Lung (tissue), 12 donors: ENCODE results near the gene GABBR2. TPM values are rescaled to one million over a fixed set of nuclear protein-coding genes. Genes with fewer than 3 reads are reported as not detected.

Experiments used
- ATAC-seq: fragments of 200-7000 bp; cut with Tn5 transposase; one replicate; pipeline ENCODE4 v1.9.1; 2020; ENCODE audit warnings: moderate number of reproducible peaks; ENCODE audit not compliant: insufficient read depth, low FRiP score
- DNase-seq, 3 donors: peaks; one replicate each; pipeline ENCODE4 v3.0.0-alpha.2; 2013 to 2017
- H3K27ac ChIP-seq, 2 donors: one replicate each; pipeline ENCODE4 v1.5.1; 2013; ENCODE audit warnings: mild to moderate bottlenecking in 2 of 2, moderate library complexity in 2 of 2, control low read depth in 1 of 2, inconsistent platforms in 1 of 2, low read depth in 1 of 2, low read length in 1 of 2
- H3K27me3 ChIP-seq, 3 donors: one replicate each; pipeline ENCODE4 v1.5.1; 2013; ENCODE audit warnings: low read length in 2 of 3; ENCODE audit not compliant: control insufficient read depth in 3 of 3, insufficient read depth in 3 of 3
- H3K36me3 ChIP-seq, 4 donors: one replicate each; pipeline ENCODE4 v1.5.1; 2013; ENCODE audit warnings: low read length in 4 of 4, mild to moderate bottlenecking in 1 of 4, moderate library complexity in 1 of 4; ENCODE audit not compliant: control insufficient read depth in 4 of 4, insufficient read depth in 4 of 4
- H3K4me1 ChIP-seq, 5 donors: one replicate each; pipeline ENCODE4 v1.5.1; 2013; ENCODE audit warnings: low read length in 5 of 5, mild to moderate bottlenecking in 2 of 5, moderate library complexity in 1 of 5; ENCODE audit not compliant: control insufficient read depth in 5 of 5, insufficient read depth in 5 of 5
- H3K4me3 ChIP-seq: one replicate; pipeline ENCODE4 v1.5.1; 2013; ENCODE audit warnings: mild to moderate bottlenecking, control low read depth, moderate library complexity
- H3K9ac ChIP-seq, 2 donors: one replicate each; pipeline ENCODE4 v1.5.1; 2013; ENCODE audit warnings: low read length in 2 of 2, control low read depth in 1 of 2; ENCODE audit not compliant: insufficient read depth in 1 of 2
- H3K9me3 ChIP-seq, 4 donors: one replicate each; pipeline ENCODE4 v1.5.1; 2013; ENCODE audit warnings: low read length in 3 of 4, mild to moderate bottlenecking in 1 of 4, moderate library complexity in 1 of 4; ENCODE audit not compliant: control insufficient read depth in 4 of 4, insufficient read depth in 3 of 4
- CTCF ChIP-seq: IDR thresholded peaks from 2 replicates; pipeline ENCODE4 v1.5.1; 2012; ENCODE audit warnings: mild to moderate bottlenecking; ENCODE audit errors: control extremely low read depth, extremely low read depth
- WGBS, 2 donors: extraction: QIAGEN DNeasy Blood & Tissue Kit; methylation state at CpG; one replicate each; pipeline ENCODE4 v1.1.7; 2013; 5-methylcytosine and 5-hydroxymethylcytosine counted together
- polyA plus RNA-seq, 2 donors: library from polyadenylated mRNA; stranded (reverse); fragments of 200-250 nt; gene quantifications; one replicate each; pipeline ENCODE4 v1.2.1, GENCODE V29; 2013
- total RNA-seq, 2 donors: library from RNA; depleted of rRNA in 1 of 2; stranded (reverse); fragments of >200 nt in 1 of 2; gene quantifications; one replicate each; pipeline ENCODE4 v1.2.1, GENCODE V29; 2014 to 2021
- donor health status: control.
- donor health status: control.
- donor health status: Bipolar disorder and iron deficiency.
- donor health status: healthy.
- donor health status: DM: yes; HTN: yes; CAD: no.

Gene GABBR2
- total and polyA plus RNA-seq, 4 donors, result 0.40 to 1.8 (median 0.64) TPM

- H3K27ac ChIP-seq, result no peak overlapping the region
- 89 to 93% methylated on average over 7 of the region's 7 CpGs for WGBS, 2 donors
- DNase-seq, result no peak
- H3K36me3 ChIP-seq, result no peaks in the 10 kb centered on the region
- TF ChIP-seq CTCF, result no peak
- H3K27me3 ChIP-seq, result peaks cover 0 to 2% (median 0%) of the 10 kb centered on the region in 3 donors
- ATAC-seq, result no peak
- H3K9ac ChIP-seq, result no peak overlapping the region
- no peak overlapping the region for H3K4me3 ChIP-seq
- H3K4me1 ChIP-seq, result no peaks in the 10 kb centered on the region
- peaks cover 0 to 3% (median 0%) of the 10 kb centered on the region in 4 donors for H3K9me3 ChIP-seq
Measured at GRCh38 chr9:98529841-98530240, 178.9 kb downstream of the GABBR2 start.

- H3K4me3 ChIP-seq, result no peak overlapping the region
- peaks cover 0 to 2% (median 0%) of the 10 kb centered on the region in 4 donors for H3K9me3 ChIP-seq
- no peak for ATAC-seq
- 49 to 58% methylated on average over 5 of the region's 5 CpGs for WGBS, 2 donors
- no peaks in the 10 kb centered on the region for H3K4me1 ChIP-seq
- no peak overlapping the region for H3K27ac ChIP-seq
- TF ChIP-seq CTCF, result no peak
- peaks cover 0 to 2% (median 0%) of the 10 kb centered on the region in 3 donors for H3K27me3 ChIP-seq
- DNase-seq, result no peak
- no peaks in the 10 kb centered on the region for H3K36me3 ChIP-seq
- no peak overlapping the region for H3K9ac ChIP-seq
Measured at GRCh38 chr9:98523231-98523901, 185.4 kb downstream of the GABBR2 start.

DNA sequence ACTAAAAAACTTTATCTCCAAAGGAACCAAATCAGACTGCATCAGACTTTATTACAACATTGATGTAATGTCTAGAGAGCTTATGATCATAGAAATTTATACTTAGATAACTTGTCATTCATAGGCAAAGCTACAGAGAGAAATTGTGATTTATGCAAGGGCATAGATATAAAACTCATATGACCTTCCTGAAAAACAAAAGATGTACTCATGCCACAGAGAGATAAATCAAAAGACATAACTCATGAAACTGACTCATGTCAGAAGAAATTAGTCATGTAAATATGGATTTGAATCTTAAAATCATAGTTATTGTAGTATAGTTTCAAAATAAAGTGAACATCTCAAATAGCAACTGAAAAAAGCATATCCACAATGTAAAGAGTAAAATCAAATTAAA lies 186.2 kb downstream of the GABBR2 start:
- Histone ChIP-seq H3K9ac (no peak overlapping the region), H3K4me3 (no peak overlapping the region), H3K27me3 (peaks cover 0 to 2% (median 0%) of the 10 kb centered on the region in 3 donors), H3K36me3 (no peaks in the 10 kb centered on the region), H3K9me3 (peaks cover 0 to 2% (median 0%) of the 10 kb centered on the region in 4 donors), H3K27ac (no peak overlapping the region), H3K4me1 (no peaks in the 10 kb centered on the region)
- ATAC-seq, result no peak
- DNase-seq, result no peak
- TF ChIP-seq CTCF, result no peak

DNA sequence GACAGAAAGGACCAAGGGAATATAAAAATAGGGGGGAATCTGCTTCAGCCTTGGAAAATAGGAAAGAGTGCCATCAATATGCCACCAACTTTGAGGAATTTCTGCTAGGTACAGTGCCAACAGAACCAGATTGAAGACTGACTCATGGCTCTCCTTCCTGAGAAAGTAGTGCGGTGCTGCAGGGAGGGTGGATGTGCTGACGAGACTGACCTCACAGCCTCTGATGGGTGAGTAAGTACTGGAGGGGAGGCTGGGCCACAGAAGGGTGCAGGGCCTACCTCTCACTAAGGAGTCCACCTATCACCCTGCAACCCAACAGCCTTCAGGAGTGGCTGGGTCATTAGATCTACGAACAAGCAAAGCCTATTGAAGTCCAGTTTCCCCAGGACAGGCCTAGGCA lies 187.6 kb downstream of the GABBR2 start:
- Histone ChIP-seq H3K27me3 (no peaks in the 10 kb centered on the region), H3K9ac (no peak overlapping the region), H3K27ac (no peak overlapping the region), H3K36me3 (no peaks in the 10 kb centered on the region), H3K4me1 (no peaks in the 10 kb centered on the region), H3K4me3 (no peak overlapping the region), H3K9me3 (peaks cover 0 to 2% (median 0%) of the 10 kb centered on the region in 4 donors)
- TF ChIP-seq CTCF, result no peak
- DNase-seq (no peak), ATAC-seq (no peak)
- 78 to 95% methylated on average over 3 of the region's 3 CpGs for WGBS, 2 donors
